Esophagus muscularis mucosa (tissue), 4 donors: ENCODE results near the gene C12orf43.

Experiments used
- EP300 ChIP-seq: sonication (generic); formaldehyde crosslinking; IDR thresholded peaks from one replicate; pipeline ENCODE4 v1.6.1; 2017; ENCODE audit warnings: antibody characterized with exemption
- POLR2A ChIP-seq: fragments of 450-650 bp; IDR thresholded peaks from one replicate; pipeline ENCODE4 v1.6.1; 2017; ENCODE audit warnings: antibody characterized with exemption, moderate library complexity, mild to moderate bottlenecking, low read depth
- POLR2AphosphoS5 ChIP-seq, 2 donors: sonication (generic); formaldehyde crosslinking; IDR thresholded peaks; one replicate each; pipeline ENCODE4 v1.6.1; 2017; ENCODE audit warnings: antibody characterized with exemption in 2 of 2
- TF ChIP-seq, protein P1 (sequence below), 3 experiments: fragments of 200-600 bp in 2 of 3; fragments of 450-650 bp in 1 of 3; sonication (generic) in 2 of 3; IDR thresholded peaks; one replicate each; pipeline ENCODE4 v1.5.1; 2017 to 2019; ENCODE audit warnings: antibody characterized with exemption in 3 of 3, mild to moderate bottlenecking in 2 of 3, moderate library complexity in 1 of 3

GRCh38 chr12:121064116-121064515, 47.8 kb upstream of the C12orf43 start:
- TF ChIP-seq POLR2A (no peak), POLR2AphosphoS5 (IDR thresholded peaks at IDR 0.05) (no peak), EP300 (no peak)
- TF ChIP-seq, protein P1, sequence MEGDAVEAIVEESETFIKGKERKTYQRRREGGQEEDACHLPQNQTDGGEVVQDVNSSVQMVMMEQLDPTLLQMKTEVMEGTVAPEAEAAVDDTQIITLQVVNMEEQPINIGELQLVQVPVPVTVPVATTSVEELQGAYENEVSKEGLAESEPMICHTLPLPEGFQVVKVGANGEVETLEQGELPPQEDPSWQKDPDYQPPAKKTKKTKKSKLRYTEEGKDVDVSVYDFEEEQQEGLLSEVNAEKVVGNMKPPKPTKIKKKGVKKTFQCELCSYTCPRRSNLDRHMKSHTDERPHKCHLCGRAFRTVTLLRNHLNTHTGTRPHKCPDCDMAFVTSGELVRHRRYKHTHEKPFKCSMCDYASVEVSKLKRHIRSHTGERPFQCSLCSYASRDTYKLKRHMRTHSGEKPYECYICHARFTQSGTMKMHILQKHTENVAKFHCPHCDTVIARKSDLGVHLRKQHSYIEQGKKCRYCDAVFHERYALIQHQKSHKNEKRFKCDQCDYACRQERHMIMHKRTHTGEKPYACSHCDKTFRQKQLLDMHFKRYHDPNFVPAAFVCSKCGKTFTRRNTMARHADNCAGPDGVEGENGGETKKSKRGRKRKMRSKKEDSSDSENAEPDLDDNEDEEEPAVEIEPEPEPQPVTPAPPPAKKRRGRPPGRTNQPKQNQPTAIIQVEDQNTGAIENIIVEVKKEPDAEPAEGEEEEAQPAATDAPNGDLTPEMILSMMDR (IDR thresholded peaks at IDR 0.05), result no peak
